Measurements from ENCODE around the gene KPNA3. TPM values are rescaled to one million over a fixed set of nuclear protein-coding genes. Genes with fewer than 3 reads are reported as not detected.

Gene KPNA3
- total and polyA plus RNA-seq, 7 donors: 32.3 to 157 (median 127) TPM

GRCh38 chr13:49649963-49650312 is 142.5 kb downstream of the KPNA3 start:
- Histone ChIP-seq H3K9me3 (no peaks in the 10 kb centered on the region), H3K27me3 (ENCODE audit: insufficient read depth in 3 of 3, low read length in 2 of 3) (no peaks in the 10 kb centered on the region), H3K27ac (peak overlapping the region; percentile 97), H3K4me1 (peaks cover 56% of the 10 kb centered on the region), H3K4me3 (peak overlapping the region; percentile 19), H3K36me3 (ENCODE audit: insufficient read depth in 1 of 2, low read depth in 1 of 2) (no peaks in the 10 kb centered on the region)
- intact Hi-C loops (cut with DNase I): loop anchor here (5.0 to 10.0 kb wide), 5 partner anchors 42 to 475 kb away; partner anchors contain the start of genes EBPL (in 1 of the 2), KPNA3 (in 1 of the 2) and SPRYD7 (in 1 of the 2)
- peak; percentile 74 to 79 (median 78) for ATAC-seq
- no peak for TF ChIP-seq CTCF (IDR thresholded peaks at IDR 0.05)
- WGBS, 3 donors: 27 to 34% (median 34%) methylated on average over 2 of the region's 2 CpGs
- DNase-seq: peak; percentile 52 to 81

Other genes starting within 250 kb of the KPNA3 start
- gene RCBTB1, start 207.1 kb downstream of the KPNA3 start, total RNA-seq: 1 to 10 TPM; 5.3 to 8.5 (median 7.4) TPM
- 10 to 100 TPM in 1 of 3 donors, 1 to 10 TPM in 2; 2.2 to 12.6 (median 3.2) TPM for gene RCBTB1, start 207.1 kb downstream of the KPNA3 start, polyA plus RNA-seq
- under 1 TPM; 0.09 to 0.71 (median 0.19) TPM for gene ARL11, start 164.2 kb downstream of the KPNA3 start, total RNA-seq
- gene ARL11, start 164.2 kb downstream of the KPNA3 start, polyA plus RNA-seq: under 1 TPM; 0.09 to 0.14 (median 0.10) TPM
- 10 to 100 TPM in 1 of 4 donors, 1 to 10 TPM in 3; 6.2 to 10.6 (median 8.4) TPM for gene EBPL, start 101.2 kb downstream of the KPNA3 start, total RNA-seq
- gene EBPL, start 101.2 kb downstream of the KPNA3 start, polyA plus RNA-seq: 1 to 10 TPM; 4.8 to 8.8 (median 7.0) TPM
- gene SPRYD7, start 143.7 kb upstream of the KPNA3 start, total RNA-seq: 10 to 100 TPM; 12.3 to 23.8 (median 17.4) TPM
- gene SPRYD7, start 143.7 kb upstream of the KPNA3 start, polyA plus RNA-seq: 10 to 100 TPM in 1 of 3 donors, 1 to 10 TPM in 2; 4.7 to 16.4 (median 7.4) TPM
- 10 to 100 TPM; 14.8 to 25.9 (median 23.0) TPM for gene TRIM13, start 204.4 kb upstream of the KPNA3 start, total RNA-seq
- gene TRIM13, start 204.4 kb upstream of the KPNA3 start, polyA plus RNA-seq: 10 to 100 TPM; 14.7 to 20.6 (median 18.3) TPM
- gene KCNRG, start 222.8 kb upstream of the KPNA3 start, total RNA-seq: under 1 TPM in 3 of 4 donors, not detected in 1; 0.46 to 0.73 (median 0.60) TPM
- gene KCNRG, start 222.8 kb upstream of the KPNA3 start, polyA plus RNA-seq: under 1 TPM in 2 of 3 donors, not detected in 1; 0.31 to 0.66 TPM